ENCODE measurements around the gene RAD9A. TPM values are rescaled to one million over a fixed set of nuclear protein-coding genes. Genes with fewer than 3 reads are reported as not detected.

RAD9A gene
- total RNA-seq, 1 experiment from 2014 or later, result 20.9 TPM

DNA sequence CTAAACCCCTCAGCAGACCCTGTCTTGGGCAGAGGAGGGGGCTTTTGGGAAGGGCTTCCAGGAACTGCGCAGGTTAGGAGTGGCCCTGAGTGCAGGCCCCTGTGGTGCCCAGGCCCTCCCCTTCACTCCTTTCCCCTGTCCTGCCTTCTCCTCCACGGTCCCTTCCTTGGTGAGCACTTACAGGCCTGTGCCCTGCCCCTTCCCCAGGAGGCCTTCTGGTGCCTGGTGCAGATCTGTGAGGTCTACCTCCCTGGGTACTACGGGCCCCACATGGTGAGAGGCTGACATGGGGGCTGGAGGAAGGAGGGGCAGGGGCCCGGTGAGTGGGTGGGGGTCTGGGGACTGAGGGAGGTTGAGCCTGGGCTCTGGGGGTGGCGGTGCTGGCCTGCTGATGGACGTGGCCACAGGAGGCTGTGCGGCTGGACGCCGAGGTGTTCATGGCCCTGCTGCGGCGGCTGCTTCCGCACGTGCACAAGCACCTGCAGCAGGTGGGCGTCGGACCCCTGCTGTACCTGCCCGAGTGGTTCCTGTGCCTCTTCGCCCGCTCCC lies 14.7 kb downstream of the RAD9A start:
- TF ChIP-seq, protein P1, sequence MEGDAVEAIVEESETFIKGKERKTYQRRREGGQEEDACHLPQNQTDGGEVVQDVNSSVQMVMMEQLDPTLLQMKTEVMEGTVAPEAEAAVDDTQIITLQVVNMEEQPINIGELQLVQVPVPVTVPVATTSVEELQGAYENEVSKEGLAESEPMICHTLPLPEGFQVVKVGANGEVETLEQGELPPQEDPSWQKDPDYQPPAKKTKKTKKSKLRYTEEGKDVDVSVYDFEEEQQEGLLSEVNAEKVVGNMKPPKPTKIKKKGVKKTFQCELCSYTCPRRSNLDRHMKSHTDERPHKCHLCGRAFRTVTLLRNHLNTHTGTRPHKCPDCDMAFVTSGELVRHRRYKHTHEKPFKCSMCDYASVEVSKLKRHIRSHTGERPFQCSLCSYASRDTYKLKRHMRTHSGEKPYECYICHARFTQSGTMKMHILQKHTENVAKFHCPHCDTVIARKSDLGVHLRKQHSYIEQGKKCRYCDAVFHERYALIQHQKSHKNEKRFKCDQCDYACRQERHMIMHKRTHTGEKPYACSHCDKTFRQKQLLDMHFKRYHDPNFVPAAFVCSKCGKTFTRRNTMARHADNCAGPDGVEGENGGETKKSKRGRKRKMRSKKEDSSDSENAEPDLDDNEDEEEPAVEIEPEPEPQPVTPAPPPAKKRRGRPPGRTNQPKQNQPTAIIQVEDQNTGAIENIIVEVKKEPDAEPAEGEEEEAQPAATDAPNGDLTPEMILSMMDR (conservative IDR thresholded peaks at IDR 0.05), result no peak
- no peaks in the 10 kb centered on the region for H3K4me1 ChIP-seq (ENCODE audit: insufficient read depth, low read length)
- H3K27ac ChIP-seq (ENCODE audit: insufficient read length, low read depth, low read length), result no peak overlapping the region
- Mint-ChIP-seq H3K27ac (no peak overlapping the region), H3K36me3 (ENCODE audit: insufficient read depth in 1 of 3, low read depth in 3 of 3) (no peaks in the 10 kb centered on the region), H3K4me1 (peaks cover 14 to 25% of the 10 kb centered on the region in 2 experiments), H3K9me3 (no peaks in the 10 kb centered on the region), H3K4me3 (no peak overlapping the region), H3K27me3 (ENCODE audit: low read depth) (peaks cover 24% of the 10 kb centered on the region)
- H3K23ac ChIP-seq (ENCODE audit: insufficient read length, low read depth, low read length), result no peak overlapping the region
- no peaks in the 10 kb centered on the region for H3K9me3 ChIP-seq (ENCODE audit: control insufficient read depth, low read depth, low read length)
- no peak overlapping the region for H3K18ac ChIP-seq (ENCODE audit: insufficient read length, low read depth, low read length)
- H2AK5ac ChIP-seq (ENCODE audit: insufficient read length, low read length), result no peak overlapping the region
- H4K20me1 ChIP-seq (ENCODE audit: control insufficient read depth, insufficient read depth, insufficient read length), result no peaks in the 10 kb centered on the region
- no peaks in the 10 kb centered on the region for H3K27me3 ChIP-seq (ENCODE audit: insufficient read depth, low read length)
- no peaks in the 10 kb centered on the region for H3K79me1 ChIP-seq (ENCODE audit: insufficient read depth, low read depth, low read length, poor library complexity, severe bottlenecking)
- H3K79me2 ChIP-seq (ENCODE audit: insufficient read depth, low read length), result no peaks in the 10 kb centered on the region
- no peak overlapping the region for H2BK12ac ChIP-seq (ENCODE audit: insufficient read length, low read depth, low read length)
- H2BK120ac ChIP-seq (ENCODE audit: low read depth, low read length, poor library complexity, severe bottlenecking), result no peak overlapping the region
- H2BK20ac ChIP-seq (ENCODE audit: low read depth, low read length, poor library complexity, severe bottlenecking), result no peak overlapping the region
- no peak overlapping the region for H3K56ac ChIP-seq (ENCODE audit: insufficient read length, low read depth, low read length)
- no peak overlapping the region for H2BK15ac ChIP-seq (ENCODE audit: low read depth, low read length)
- H3K14ac ChIP-seq (ENCODE audit: insufficient read depth, low read length), result no peak overlapping the region
- H3K23me2 ChIP-seq (ENCODE audit: insufficient read length, low read depth, low read length, poor library complexity, severe bottlenecking), result no peaks in the 10 kb centered on the region
- no peak overlapping the region for H4K8ac ChIP-seq (replicated peaks; ENCODE audit: insufficient read length, low read depth, low read length)
- no peak overlapping the region for H3K4me2 ChIP-seq (ENCODE audit: insufficient read depth, insufficient read length, low read length)
- no peak overlapping the region for H3K4ac ChIP-seq (ENCODE audit: low read depth, low read length)
- no CpG with 5 or more reads among the region's 18 CpGs for WGBS (ENCODE audit: extremely low coverage, insufficient read length, low lambda C conversion rate)
- H2BK5ac ChIP-seq (ENCODE audit: insufficient read length, low read length), result no peak overlapping the region
- H4K5ac ChIP-seq (ENCODE audit: insufficient read length, low read depth, low read length), result no peak overlapping the region
- DNase-seq, result no peak
- H3T11ph ChIP-seq (ENCODE audit: low read length), result no peak overlapping the region
- H3K9ac ChIP-seq (ENCODE audit: extremely low read depth, insufficient read length, low read length), result no peak overlapping the region
- no peak overlapping the region for H4K91ac ChIP-seq (ENCODE audit: insufficient read length, low read depth, low read length)
- H2AFZ ChIP-seq (ENCODE audit: low read length), result no peak overlapping the region

Measured in H9 (cell line).